Lung (tissue), 12 donors: Measurements from ENCODE around the gene TEX22. TPM values are rescaled to one million over a fixed set of nuclear protein-coding genes. Genes with fewer than 3 reads are reported as not detected.

ENCODE experiments used
- ATAC-seq: fragments of 200-7000 bp; cut with Tn5 transposase; one replicate; pipeline ENCODE4 v1.9.1; 2020; ENCODE audit warnings: moderate number of reproducible peaks; ENCODE audit not compliant: insufficient read depth, low FRiP score
- DNase-seq, 3 donors: peaks; one replicate each; pipeline ENCODE4 v3.0.0-alpha.2; 2013 to 2017
- H3K27ac ChIP-seq, 2 donors: one replicate each; pipeline ENCODE4 v1.5.1; 2013; ENCODE audit warnings: mild to moderate bottlenecking in 2 of 2, moderate library complexity in 2 of 2, control low read depth in 1 of 2, inconsistent platforms in 1 of 2, low read depth in 1 of 2, low read length in 1 of 2
- H3K27me3 ChIP-seq, 3 donors: one replicate each; pipeline ENCODE4 v1.5.1; 2013; ENCODE audit warnings: low read length in 2 of 3; ENCODE audit not compliant: control insufficient read depth in 3 of 3, insufficient read depth in 3 of 3
- H3K36me3 ChIP-seq, 4 donors: one replicate each; pipeline ENCODE4 v1.5.1; 2013; ENCODE audit warnings: low read length in 4 of 4, mild to moderate bottlenecking in 1 of 4, moderate library complexity in 1 of 4; ENCODE audit not compliant: control insufficient read depth in 4 of 4, insufficient read depth in 4 of 4
- H3K4me1 ChIP-seq, 5 donors: one replicate each; pipeline ENCODE4 v1.5.1; 2013; ENCODE audit warnings: low read length in 5 of 5, mild to moderate bottlenecking in 2 of 5, moderate library complexity in 1 of 5; ENCODE audit not compliant: control insufficient read depth in 5 of 5, insufficient read depth in 5 of 5
- H3K4me3 ChIP-seq: one replicate; pipeline ENCODE4 v1.5.1; 2013; ENCODE audit warnings: mild to moderate bottlenecking, control low read depth, moderate library complexity
- H3K9ac ChIP-seq, 2 donors: one replicate each; pipeline ENCODE4 v1.5.1; 2013; ENCODE audit warnings: low read length in 2 of 2, control low read depth in 1 of 2; ENCODE audit not compliant: insufficient read depth in 1 of 2
- H3K9me3 ChIP-seq, 4 donors: one replicate each; pipeline ENCODE4 v1.5.1; 2013; ENCODE audit warnings: low read length in 3 of 4, mild to moderate bottlenecking in 1 of 4, moderate library complexity in 1 of 4; ENCODE audit not compliant: control insufficient read depth in 4 of 4, insufficient read depth in 3 of 4
- CTCF ChIP-seq: IDR thresholded peaks from 2 replicates; pipeline ENCODE4 v1.5.1; 2012; ENCODE audit warnings: mild to moderate bottlenecking; ENCODE audit errors: control extremely low read depth, extremely low read depth
- WGBS, 2 donors: extraction: QIAGEN DNeasy Blood & Tissue Kit; methylation state at CpG; one replicate each; pipeline ENCODE4 v1.1.7; 2013; 5-methylcytosine and 5-hydroxymethylcytosine counted together
- polyA plus RNA-seq, 2 donors: library from polyadenylated mRNA; stranded (reverse); fragments of 200-250 nt; gene quantifications; one replicate each; pipeline ENCODE4 v1.2.1, GENCODE V29; 2013
- total RNA-seq, 2 donors: library from RNA; depleted of rRNA in 1 of 2; stranded (reverse); fragments of >200 nt in 1 of 2; gene quantifications; one replicate each; pipeline ENCODE4 v1.2.1, GENCODE V29; 2014 to 2021
- donor health status: control.
- donor health status: control.
- donor health status: Bipolar disorder and iron deficiency.
- donor health status: healthy.
- donor health status: DM: yes; HTN: yes; CAD: no.

Gene TEX22
- total and polyA plus RNA-seq, 4 donors: 0.17 to 2.1 (median 0.29) TPM

GRCh38 chr14:105385698-105386365 is 12.5 kb upstream of the TEX22 start:
- Histone ChIP-seq H3K4me1 (no peaks in the 10 kb centered on the region), H3K4me3 (no peak overlapping the region), H3K27ac (no peak overlapping the region), H3K27me3 (no peaks in the 10 kb centered on the region), H3K36me3 (peaks cover 3 to 57% (median 9%) of the 10 kb centered on the region in 4 donors), H3K9ac (no peak overlapping the region), H3K9me3 (no peaks in the 10 kb centered on the region)
- WGBS, 2 donors: 88 to 92% methylated on average over 21 to 22 of the region's 22 CpGs
- no peak for TF ChIP-seq CTCF
- no peak for DNase-seq
- no peak for ATAC-seq

DNA sequence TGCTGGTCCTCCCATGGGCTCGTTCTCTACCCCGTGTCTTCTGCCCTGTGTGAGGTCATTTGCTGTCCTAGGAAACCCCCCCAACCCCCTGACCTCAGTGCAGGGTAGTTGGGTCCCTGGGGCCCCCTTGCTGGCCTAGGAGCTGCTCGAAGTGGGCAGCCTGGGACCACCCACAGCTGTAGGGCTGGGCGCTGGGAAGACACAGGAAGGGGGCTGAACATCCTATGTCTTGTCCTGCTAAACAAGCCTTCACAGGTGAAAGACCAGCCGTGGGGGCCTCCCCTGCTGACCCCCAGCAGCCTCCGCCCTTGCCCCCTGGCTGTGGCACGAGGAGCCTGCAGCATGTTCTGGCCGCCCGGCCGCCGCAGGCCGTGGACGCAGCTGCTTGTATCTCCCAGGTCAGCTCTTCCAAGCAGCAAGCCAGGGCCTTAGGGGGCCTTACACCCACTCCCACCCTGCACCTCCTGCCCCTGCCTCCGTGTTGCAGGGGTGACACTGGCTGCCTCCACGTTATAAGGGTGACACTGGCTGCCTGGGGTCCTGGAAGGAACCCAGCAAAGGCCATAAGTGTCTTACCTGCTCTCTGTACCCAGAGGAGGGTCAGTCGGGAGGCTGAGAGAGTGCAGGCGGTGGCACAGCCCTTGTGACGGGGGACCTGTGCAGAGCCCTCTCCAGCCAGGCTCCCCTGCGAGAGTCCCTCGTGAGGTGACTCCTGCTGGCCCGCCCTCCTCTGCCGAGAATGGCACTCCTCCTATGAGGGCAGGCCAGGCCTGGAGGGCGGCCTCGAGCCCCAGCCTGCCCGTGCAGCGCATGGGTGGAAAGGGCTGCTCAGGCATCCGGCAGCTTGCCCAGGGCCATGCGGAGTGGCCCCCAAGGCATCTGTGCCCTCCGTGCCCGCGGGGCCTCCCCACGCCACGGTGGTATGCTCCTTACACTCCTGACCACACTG is 11.5 kb upstream of the TEX22 start:
- DNase-seq (no peak), ATAC-seq (no peak)
- 94 to 98% methylated on average over 28 to 33 of the region's 33 CpGs for WGBS, 2 donors
- Histone ChIP-seq H3K9ac (no peak overlapping the region), H3K27me3 (no peaks in the 10 kb centered on the region), H3K27ac (no peak overlapping the region), H3K36me3 (peaks cover 3 to 52% (median 8%) of the 10 kb centered on the region in 4 donors), H3K4me3 (no peak overlapping the region), H3K9me3 (no peaks in the 10 kb centered on the region), H3K4me1 (no peaks in the 10 kb centered on the region)
- no peak for TF ChIP-seq CTCF

GRCh38 chr14:105387530-105387922 is 10.8 kb upstream of the TEX22 start:
- Histone ChIP-seq H3K27me3 (no peaks in the 10 kb centered on the region), H3K9me3 (no peaks in the 10 kb centered on the region), H3K36me3 (peaks cover 3 to 49% (median 8%) of the 10 kb centered on the region in 4 donors), H3K9ac (no peak overlapping the region), H3K27ac (no peak overlapping the region), H3K4me1 (no peaks in the 10 kb centered on the region), H3K4me3 (no peak overlapping the region)
- ATAC-seq (no peak), DNase-seq (no peak)
- 95 to 97% methylated on average over 10 of the region's 10 CpGs for WGBS, 2 donors
- no peak for TF ChIP-seq CTCF
